ENCODE measurements around the gene CELF2.

The CELF2 gene

DNA sequence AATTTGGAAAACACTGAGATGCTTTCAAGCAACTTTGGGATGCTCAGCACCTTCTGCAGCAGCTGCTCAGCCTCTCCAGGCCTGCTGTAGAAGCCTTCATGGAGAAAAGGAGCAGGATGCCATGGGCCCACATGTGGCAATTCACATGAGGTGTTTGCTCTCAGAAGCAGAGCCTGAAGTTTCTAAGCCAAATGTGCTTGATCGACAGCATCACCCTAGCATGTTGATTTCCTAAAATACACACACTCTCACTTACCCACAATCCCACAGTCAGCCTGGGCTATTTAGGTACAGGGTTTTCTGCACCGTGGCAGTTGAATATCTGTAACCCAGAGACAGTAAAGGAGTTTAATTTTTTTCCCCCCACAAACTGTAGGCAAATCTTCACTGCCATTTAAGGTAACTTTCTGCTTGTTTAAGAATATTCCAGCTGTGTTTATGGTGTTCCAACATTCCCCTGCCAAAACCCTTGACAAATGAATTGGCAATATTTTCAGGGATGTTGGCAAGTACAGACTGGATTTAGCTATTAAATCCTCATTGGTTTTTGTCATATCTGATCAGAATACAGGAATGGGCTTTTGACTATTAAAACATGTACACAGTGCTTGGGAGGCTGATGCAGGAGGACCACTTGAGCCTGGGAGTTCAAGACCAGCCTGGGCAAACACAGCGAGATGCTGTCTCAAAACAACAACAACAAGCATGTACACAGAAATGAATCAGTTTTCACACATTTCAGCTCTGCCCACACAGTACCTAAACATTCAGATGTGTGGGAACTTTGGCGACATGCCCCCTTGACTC, 244.2 kb downstream of the CELF2 start:
- CTCF ChIA-PET: interaction anchor here (0.6 kb wide), 1 partner anchor 9 kb away, joined by 3 read pairs; no protein-coding TSS in a partner anchor
- TF ChIP-seq, protein P1, sequence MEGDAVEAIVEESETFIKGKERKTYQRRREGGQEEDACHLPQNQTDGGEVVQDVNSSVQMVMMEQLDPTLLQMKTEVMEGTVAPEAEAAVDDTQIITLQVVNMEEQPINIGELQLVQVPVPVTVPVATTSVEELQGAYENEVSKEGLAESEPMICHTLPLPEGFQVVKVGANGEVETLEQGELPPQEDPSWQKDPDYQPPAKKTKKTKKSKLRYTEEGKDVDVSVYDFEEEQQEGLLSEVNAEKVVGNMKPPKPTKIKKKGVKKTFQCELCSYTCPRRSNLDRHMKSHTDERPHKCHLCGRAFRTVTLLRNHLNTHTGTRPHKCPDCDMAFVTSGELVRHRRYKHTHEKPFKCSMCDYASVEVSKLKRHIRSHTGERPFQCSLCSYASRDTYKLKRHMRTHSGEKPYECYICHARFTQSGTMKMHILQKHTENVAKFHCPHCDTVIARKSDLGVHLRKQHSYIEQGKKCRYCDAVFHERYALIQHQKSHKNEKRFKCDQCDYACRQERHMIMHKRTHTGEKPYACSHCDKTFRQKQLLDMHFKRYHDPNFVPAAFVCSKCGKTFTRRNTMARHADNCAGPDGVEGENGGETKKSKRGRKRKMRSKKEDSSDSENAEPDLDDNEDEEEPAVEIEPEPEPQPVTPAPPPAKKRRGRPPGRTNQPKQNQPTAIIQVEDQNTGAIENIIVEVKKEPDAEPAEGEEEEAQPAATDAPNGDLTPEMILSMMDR (conservative IDR thresholded peaks at IDR 0.05; ENCODE audit: low read depth): no peak
- POLR2A ChIA-PET (ENCODE audit: low non-redundant PET): no interaction called here
- DNase-seq (ENCODE audit: low spot score): no peak
- no peak overlapping the region for H3K27ac ChIP-seq

- CTCF ChIA-PET: no interaction called here
- H3K27ac ChIP-seq: no peak overlapping the region
- POLR2A ChIA-PET (ENCODE audit: low non-redundant PET): no interaction called here
Measured at GRCh38 chr10:11262494-11263345, 245.0 kb downstream of the CELF2 start.

GRCh38 chr10:11263767-11264166, 246.1 kb downstream of the CELF2 start:
- no peak overlapping the region for H3K27ac ChIP-seq
- TF ChIP-seq, protein P1 (conservative IDR thresholded peaks at IDR 0.05; ENCODE audit: low read depth): no peak
- no peak for DNase-seq (ENCODE audit: low spot score)
- ChIA-PET CTCF (no interaction called here), POLR2A (ENCODE audit: low non-redundant PET) (no interaction called here)

More at GRCh38 chr10:11262494-11263345, 245.0 kb downstream of the CELF2 start:
- TF ChIP-seq, protein P1 (conservative IDR thresholded peaks at IDR 0.05; ENCODE audit: low read depth): no peak
- DNase-seq (ENCODE audit: low spot score): no peak

GRCh38 chr10:11264296-11265048, 246.8 kb downstream of the CELF2 start:
- ChIA-PET CTCF (no interaction called here), POLR2A (ENCODE audit: low non-redundant PET) (no interaction called here)
- H3K27ac ChIP-seq: no peak overlapping the region
- DNase-seq (ENCODE audit: low spot score): no peak
- TF ChIP-seq, protein P1 (conservative IDR thresholded peaks at IDR 0.05; ENCODE audit: low read depth): no peak

GRCh38 chr10:11265484-11265883, 247.8 kb downstream of the CELF2 start:
- no peak overlapping the region for H3K27ac ChIP-seq
- POLR2A ChIA-PET (ENCODE audit: low non-redundant PET): no interaction called here
- TF ChIP-seq, protein P1 (conservative IDR thresholded peaks at IDR 0.05; ENCODE audit: low read depth): no peak
- DNase-seq (ENCODE audit: low spot score): no peak
- CTCF ChIA-PET: no interaction called here

DNA sequence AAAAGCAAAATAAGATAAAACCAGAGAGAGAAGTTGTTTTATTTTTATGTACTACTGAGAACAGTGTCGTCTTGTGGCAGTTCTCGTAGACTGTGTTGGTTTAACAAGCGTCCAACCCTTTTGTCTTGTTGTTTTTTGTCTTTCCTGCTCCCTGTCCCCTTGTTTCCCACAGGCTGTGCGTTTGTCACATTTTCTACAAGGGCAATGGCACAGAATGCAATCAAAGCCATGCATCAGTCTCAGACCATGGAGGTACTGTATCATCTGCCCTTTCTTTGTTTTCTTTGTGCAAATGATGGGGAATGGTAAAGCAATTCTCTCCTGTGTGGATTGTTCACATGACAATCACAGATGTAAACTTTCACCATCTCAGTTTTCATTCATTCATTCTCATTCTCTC, 248.8 kb downstream of the CELF2 start:
- TF ChIP-seq, protein P1 (conservative IDR thresholded peaks at IDR 0.05; ENCODE audit: low read depth): no peak
- DNase-seq (ENCODE audit: low spot score): no peak
- no peak overlapping the region for H3K27ac ChIP-seq
- ChIA-PET POLR2A (ENCODE audit: low non-redundant PET) (no interaction called here), CTCF (no interaction called here)

Measured in RWPE1 (cell line).